RKO (cell line): ENCODE data around the gene SLC30A2.

Experiments
- DNase-seq: peaks from one replicate; pipeline ENCODE4 v3.0.0-alpha.2; 2016; ENCODE audit warnings: low spot score

The SLC30A2 gene

DNA sequence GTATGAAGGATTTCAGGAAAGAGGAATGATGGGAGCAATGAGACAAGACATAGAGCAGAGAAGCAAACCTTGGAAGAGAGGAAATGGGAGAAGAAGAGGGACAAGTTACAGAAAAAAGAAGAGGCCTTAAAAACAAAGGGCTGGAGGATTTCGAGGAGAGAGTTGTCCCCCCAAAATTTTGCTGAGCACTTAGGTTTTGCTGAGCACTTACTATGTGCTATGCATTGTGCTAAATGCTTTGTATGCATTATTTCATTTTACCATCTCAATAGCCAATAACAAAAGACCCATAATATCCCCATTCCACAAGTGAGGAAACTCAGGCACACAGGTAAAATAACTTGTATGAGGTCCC lies 24.0 kb upstream of the SLC30A2 start:
- no peak for DNase-seq

- no peak for DNase-seq
Measured at GRCh38 chr1:26067432-26067911, 21.6 kb upstream of the SLC30A2 start, which contains the start of gene TRIM63. Gene TRIM63 (minus strand): TSS chr1:26067630. CDS start chr1:26067494, 136 bp downstream.

- DNase-seq: no peak
Measured at GRCh38 chr1:26066857-26067256, 20.9 kb upstream of the SLC30A2 start.

DNA sequence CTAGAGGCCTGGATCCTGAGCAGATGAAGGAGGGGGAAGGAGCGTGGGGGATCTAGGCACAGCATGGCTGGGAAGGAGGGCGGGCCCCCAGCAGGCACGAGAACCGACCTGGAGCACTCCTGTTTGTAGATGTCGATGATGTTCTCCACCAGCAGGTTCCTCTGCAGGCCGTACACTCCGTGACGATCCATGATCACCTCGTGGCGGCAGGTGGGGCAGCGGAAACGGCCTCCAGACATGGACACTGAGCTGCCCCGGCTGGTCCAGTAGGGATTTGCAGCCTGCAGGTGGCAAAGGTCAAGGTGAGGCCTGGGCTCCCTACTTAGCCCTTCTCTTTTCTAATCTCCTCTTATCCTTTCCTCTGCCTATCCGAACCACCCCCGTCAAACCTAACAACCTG lies 20.2 kb upstream of the SLC30A2 start:
- no peak for DNase-seq

DNA sequence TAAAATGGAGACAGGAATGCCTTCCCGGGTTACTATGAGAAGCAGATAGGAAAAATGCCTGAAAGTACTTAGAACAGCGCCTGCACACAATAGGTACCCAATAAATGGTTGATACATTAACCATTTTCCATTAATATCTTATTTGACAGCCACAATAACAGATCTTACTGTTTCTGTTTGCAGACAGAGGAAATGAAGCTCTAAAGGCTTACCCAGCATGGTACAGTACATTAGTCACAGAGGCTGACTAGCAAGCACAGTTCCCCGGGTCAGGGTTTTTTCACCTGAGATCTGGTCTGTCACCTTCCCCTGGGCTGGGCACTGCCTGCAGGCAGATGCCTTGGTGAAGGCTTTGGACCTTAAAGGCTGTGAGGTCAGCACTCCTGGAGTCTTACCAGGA lies 18.6 kb upstream of the SLC30A2 start:
- no peak for DNase-seq

DNA sequence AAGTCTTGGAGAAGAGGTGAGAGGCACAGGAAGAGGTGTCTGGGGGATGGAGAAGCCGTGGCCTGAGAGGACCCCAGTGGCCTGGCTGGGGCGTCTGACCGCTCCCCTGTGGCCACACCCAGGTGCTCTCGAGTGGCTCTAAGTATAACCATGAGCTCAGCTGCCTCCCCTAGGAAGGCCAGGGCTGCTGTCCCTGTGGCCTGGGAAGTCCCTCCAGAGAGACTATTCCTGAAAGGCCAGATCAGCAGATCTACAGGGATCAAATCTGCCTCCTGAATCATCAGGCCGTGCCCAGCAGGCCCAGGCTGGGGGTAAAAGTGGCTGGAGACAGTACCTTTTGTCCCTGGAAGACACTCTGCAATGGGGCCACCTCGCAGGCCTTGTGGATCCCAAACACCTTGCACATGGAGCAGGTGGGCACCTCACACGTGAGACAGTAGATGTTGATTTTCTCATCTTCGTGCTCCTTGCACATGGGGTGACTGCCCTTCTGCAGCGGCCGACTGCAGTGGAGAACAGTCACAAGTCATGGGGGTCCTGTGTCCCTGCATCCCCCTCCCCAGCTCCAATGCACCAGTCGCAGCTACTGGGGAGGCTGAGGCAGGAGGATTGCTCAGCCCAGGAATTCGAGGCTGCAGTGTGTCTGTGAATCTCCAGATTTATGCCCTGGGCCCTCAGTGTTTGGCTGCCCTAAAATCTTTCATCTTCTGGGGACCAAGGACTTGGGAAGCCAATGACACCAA lies 15.1 kb upstream of the SLC30A2 start:
- no peak for DNase-seq

- no peak for DNase-seq
Measured at GRCh38 chr1:26059906-26060305, 14.0 kb upstream of the SLC30A2 start.

- DNase-seq: no peak
Measured at GRCh38 chr1:26058052-26058595, 12.2 kb upstream of the SLC30A2 start.

DNA sequence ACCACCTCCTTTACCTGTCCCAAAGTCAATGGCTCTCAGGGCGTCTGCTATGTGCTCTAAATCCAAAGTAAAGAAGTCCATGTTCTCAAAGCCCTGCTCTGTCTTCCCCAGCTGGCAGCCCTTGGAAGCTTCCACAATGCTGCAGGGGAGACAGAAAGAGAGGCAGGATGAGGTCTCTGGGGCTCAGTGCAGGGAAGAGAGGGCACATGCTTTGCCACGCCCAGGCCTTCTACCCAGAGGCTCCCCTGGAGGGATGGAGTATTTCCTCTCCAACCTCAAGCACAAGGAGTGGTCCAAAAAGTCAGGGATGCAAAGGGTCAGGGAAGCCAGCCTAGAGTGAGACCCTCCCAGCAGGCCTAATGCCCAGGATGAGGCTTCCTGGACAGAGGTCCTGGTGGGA lies 11.3 kb upstream of the SLC30A2 start:
- no peak for DNase-seq

GRCh38 chr1:26055041-26055440 lies 9.1 kb upstream of the SLC30A2 start:
- no peak for DNase-seq

- no peak for DNase-seq
Measured at GRCh38 chr1:26053718-26054560, 8.0 kb upstream of the SLC30A2 start.

DNA sequence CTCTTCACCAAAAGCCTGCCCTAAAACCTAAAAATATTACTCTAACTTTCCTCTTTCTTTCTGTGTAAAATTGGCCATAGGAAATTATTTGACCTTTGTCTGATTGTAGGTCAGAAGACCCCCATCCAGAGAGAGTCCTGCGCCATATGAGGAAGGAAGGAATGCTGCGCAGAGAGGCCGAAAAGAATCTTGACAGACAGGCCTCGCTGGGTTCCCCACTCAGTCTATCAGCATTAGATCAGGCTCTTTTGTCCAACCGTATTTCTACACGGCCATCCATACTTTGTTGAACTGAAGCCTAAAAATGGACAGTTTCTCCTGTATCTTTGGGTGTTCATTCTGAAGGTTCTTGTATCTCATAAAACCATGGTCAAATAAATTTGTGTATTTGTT lies 4.3 kb upstream of the SLC30A2 start:
- no peak for DNase-seq

DNA sequence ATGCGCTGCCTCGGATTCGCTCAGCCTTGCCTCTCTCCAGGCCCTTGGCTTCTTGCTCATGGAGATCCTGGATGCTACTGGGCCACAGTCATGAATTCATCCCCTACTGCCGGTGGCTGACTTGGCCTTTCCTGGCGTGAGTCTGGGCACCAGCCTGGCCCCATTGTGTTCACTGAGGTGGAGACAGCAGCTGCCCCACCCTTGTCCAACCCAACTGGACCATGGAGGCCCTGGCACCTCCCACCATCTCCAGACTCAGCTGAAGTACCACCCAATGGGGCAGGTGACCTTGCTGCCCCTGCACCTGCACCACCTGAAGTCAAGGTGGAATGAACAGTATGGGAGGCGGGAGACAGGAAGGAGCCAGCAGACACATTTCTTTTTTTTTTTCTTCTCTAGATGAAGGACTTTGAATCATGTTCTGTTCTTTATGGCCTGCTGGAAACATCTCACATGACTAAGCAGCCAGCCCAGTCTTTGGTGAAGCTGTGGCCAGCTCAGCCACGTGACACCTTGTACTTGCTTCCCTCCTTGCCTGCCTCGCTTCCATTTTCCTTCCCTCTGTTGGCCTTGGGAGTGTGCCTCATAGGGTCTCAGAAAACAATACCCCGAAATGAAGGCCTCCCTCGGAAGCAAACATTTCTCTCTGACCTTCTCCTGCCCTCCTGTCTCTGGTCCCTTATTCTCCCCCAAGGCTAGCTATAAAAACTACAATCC lies 3.8 kb upstream of the SLC30A2 start:
- DNase-seq: no peak

DNA sequence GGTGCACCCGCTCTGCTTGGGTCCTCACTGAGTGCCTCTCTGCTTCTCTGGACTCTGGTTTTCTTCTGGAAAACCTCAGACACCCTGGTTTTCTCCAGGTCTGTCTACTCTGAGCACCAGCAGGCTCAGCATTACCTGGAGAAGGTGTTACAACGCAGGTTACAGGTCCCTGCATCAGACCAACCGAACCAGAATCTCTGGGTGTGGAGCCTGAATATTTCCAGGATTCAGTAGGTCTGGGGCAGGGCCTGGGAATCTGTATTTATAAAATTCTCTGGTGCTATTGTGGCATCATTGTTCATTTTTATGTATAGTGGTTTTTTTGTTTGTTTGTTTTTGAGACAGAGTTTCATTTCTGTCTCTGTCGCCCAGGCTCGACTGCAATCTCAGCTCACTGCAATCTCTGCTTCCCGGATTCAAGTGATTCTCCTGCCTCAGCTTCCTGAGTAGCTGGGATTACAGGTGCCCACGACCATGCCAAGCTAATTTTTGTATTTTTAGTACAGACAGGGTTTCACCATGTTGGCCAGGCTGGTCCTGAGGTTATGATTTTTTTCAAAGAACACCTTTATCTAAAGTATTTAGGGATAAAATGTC lies 1.5 kb upstream of the SLC30A2 start:
- DNase-seq: no peak

- DNase-seq: no peak
Measured at GRCh38 chr1:26046246-26047095, 553 bp upstream of the SLC30A2 start.

DNA sequence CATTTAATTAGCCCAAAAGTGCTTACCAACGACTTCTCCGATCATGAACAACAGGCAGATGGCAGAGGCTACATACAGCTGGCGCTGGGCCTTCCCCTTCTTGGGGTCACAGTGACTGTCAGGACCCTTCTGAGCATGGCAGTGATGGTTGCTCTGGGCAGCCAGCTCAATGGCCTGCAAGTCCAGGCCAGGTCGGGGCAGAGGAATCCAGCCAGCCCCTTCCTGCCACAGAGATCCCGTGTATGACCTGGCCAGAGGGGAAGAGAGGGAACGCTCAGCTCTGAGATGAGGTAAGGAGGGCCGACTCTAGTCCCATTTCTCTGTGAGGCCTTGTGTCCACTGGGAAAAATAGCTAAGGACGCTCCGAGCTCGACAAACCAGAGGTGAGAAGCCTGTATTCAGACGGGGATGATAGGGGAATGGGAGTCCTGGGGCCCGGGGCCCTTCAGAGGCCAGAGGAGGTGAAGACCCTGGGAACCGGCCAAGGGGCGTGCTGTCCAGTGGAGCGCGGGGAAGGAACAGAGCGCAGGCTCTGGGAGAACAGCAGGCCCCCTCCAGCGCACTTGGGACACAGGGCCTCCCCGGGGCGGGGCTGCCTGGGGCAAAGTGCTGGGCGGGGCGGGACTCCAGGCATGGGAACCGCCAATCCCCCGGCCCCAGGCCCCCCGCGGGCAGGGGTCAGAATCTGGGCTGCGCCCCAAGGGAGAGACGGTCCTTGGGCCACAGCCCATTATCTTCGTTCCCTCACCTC lies 772 bp downstream of the SLC30A2 start:
- no peak for DNase-seq

GRCh38 chr1:26044414-26044813 lies 1.5 kb downstream of the SLC30A2 start:
- no peak for DNase-seq

- DNase-seq: no peak
Measured at GRCh38 chr1:26043765-26044164, 2.2 kb downstream of the SLC30A2 start.

GRCh38 chr1:26041978-26042377 lies 3.9 kb downstream of the SLC30A2 start:
- no peak for DNase-seq

DNA sequence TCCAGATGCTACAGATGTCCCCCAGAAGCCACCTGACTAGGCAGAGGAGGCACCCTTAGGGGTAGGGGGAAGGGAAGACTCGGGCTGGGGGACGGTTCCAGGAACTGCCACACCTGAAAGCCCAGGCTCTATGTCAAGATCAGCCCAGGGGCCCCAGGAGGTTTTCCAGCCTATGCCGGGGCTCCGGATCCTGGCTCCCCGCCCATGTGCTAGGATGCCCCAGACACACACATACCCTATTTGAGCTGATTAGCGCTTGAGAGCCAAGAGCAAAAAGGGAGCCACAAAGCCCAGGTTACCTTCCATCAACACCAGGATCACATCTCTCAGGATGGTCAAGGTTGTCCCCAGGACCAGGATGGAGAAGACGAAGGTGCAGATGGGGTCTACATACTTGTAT lies 4.5 kb downstream of the SLC30A2 start:
- no peak for DNase-seq
